ENCODE measurements around the gene MT1E. TPM values are rescaled to one million over a fixed set of nuclear protein-coding genes. Genes with fewer than 3 reads are reported as not detected.

MT1E gene
- total RNA-seq, 1 experiment from 2014 or later = 383 TPM

DNA sequence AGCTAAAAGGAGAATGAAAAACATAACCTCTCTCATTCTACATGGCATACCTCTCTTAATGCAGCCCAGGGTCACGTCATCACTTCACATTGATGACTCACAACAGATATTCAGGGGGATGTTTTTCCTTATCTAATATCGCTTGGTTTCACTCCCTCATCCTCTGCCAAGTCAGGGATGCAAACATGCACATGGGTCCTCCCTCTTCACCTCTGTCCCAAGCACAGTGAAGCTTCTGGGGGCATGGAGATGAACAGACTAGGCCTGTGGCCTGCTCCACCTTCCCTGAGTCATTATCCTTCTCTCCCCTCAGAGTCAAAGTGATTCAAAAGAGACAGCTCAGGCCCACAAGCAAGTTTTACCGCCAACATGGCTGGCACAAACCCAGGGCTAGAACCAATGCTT, 19.5 kb upstream of the MT1E start:
- TF ChIP-seq, protein P1, sequence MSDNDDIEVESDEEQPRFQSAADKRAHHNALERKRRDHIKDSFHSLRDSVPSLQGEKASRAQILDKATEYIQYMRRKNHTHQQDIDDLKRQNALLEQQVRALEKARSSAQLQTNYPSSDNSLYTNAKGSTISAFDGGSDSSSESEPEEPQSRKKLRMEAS (IDR thresholded peaks at IDR 0.05) = no peak
- peak; percentile 59 for TF ChIP-seq ZFX (IDR thresholded peaks at IDR 0.05)
- ChIA-PET CTCF (interaction anchor here (1.0 to 5.3 kb wide), 5 partner anchors 19 to 183 kb away, joined by 3 to 65 read pairs (median 4); partner anchors contain the start of gene MT1E), RAD21 (ENCODE audit: low non-redundant PET in 1 of 2, low total read pairs in 2 of 2, uncharacterized antibody in 2 of 2, unreplicated experiment in 2 of 2) (interaction anchor here (1.2 to 2.0 kb wide), 4 partner anchors 19 to 96 kb away, joined by 3 to 7 read pairs (median 5); partner anchors contain the start of gene MT1E (in 2 of the 2)), POLR2A (interaction anchor here (3.9 to 16.1 kb wide), 2 partner anchors 19 to 95 kb away, joined by 14 to 344 read pairs; partner anchors contain the start of gene MT1E)
- H4K20me1 ChIP-seq (ENCODE audit: insufficient read depth) = no peaks in the 10 kb centered on the region
- H3K27ac ChIP-seq (ENCODE audit: low read depth, low read length) = peak overlapping the region; percentile 96
- H2AFZ ChIP-seq (ENCODE audit: low read depth, low read length, poor library complexity, severe bottlenecking) = no peak overlapping the region
- H3K9me2 ChIP-seq (ENCODE audit: insufficient read depth) = no peaks in the 10 kb centered on the region
- peak overlapping the region; percentile 91 for H3K9ac ChIP-seq (ENCODE audit: low read length)
- DNase-seq (ENCODE audit: low read depth, low spot score) (peak; percentile 48), ATAC-seq (no peak)
- H3K4me1 ChIP-seq (ENCODE audit: control insufficient read depth in 1 of 2, insufficient read depth in 2 of 2, low read length in 2 of 2) = peaks cover 48 to 65% of the 10 kb centered on the region in 2 experiments
- H3K36me3 ChIP-seq (ENCODE audit: control insufficient read depth in 1 of 2, insufficient read depth in 2 of 2, low read length in 2 of 2) = no peaks in the 10 kb centered on the region
- no TSS peak for BruUV-seq (replicated peaks)
- H3K27me3 ChIP-seq (ENCODE audit: insufficient read depth, low read length) = no peaks in the 10 kb centered on the region
- H3K9me3 ChIP-seq (ENCODE audit: control insufficient read depth in 1 of 2, insufficient read depth in 1 of 2, low read depth in 1 of 2, low read length in 2 of 2) = no peaks in the 10 kb centered on the region
- H3K4me2 ChIP-seq (ENCODE audit: low read length) = peak overlapping the region; percentile 95
- intact Hi-C loops (cut with micrococcal nuclease) = loop anchor here (2.0 kb wide), 1 partner anchor 49 kb away; no protein-coding TSS in a partner anchor
- H3K79me2 ChIP-seq (ENCODE audit: insufficient read depth, low read length) = peaks cover 14% of the 10 kb centered on the region
- peak overlapping the region in 1 of 2 experiments; percentile 85; a peak in 2 of 4 replicates for H3K4me3 ChIP-seq (replicated peaks in 1 of 2; ENCODE audit: low read depth in 1 of 2, low read length in 2 of 2)

DNA sequence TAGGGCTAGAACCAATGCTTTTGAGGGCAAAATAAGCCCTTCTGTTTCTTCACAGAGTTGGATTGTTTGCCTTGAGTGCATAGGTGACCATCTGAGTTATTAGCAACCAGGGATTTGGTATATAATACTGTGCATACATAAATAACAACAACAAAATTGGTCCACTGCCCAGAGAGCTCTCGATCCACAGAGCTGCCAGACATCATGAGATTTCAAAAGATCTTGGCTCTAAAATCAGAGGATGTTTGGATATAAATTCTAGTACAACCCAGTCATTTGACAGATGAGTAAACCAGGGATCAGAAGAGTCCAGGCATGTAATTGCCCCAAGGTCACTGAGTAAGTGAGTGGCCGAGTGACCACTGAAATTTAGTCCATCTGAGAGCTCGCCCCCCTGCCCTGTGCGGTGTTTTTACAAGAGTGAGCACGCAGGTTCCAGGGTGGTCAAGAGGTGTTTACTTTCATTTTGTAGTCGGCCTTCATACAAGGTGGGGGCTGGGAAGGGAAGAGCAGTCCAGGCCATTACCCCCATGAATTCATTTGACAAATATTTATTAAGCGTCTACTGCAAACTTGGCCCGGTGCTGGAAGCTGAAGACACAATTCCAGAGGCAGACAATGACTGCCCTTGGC, 19.0 kb upstream of the MT1E start:
- intact Hi-C loops (cut with micrococcal nuclease) = loop anchor here (2.0 kb wide), 1 partner anchor 48 kb away; no protein-coding TSS in a partner anchor
- DNase-seq (ENCODE audit: low read depth, low spot score) (peak; percentile 63), ATAC-seq (peak; percentile 17)
- Histone ChIP-seq H3K9me3 (ENCODE audit: control insufficient read depth in 1 of 2, insufficient read depth in 1 of 2, low read depth in 1 of 2, low read length in 2 of 2) (no peaks in the 10 kb centered on the region), H3K4me3 (replicated peaks in 1 of 2; ENCODE audit: low read depth in 1 of 2, low read length in 2 of 2) (peak overlapping the region; percentile 63 to 85), H3K4me2 (ENCODE audit: low read length) (peak overlapping the region; percentile 95), H3K27ac (ENCODE audit: low read depth, low read length) (peak overlapping the region; percentile 96), H3K9ac (ENCODE audit: low read length) (peak overlapping the region; percentile 91), H3K27me3 (ENCODE audit: insufficient read depth, low read length) (no peaks in the 10 kb centered on the region), H3K79me2 (ENCODE audit: insufficient read depth, low read length) (peaks cover 14% of the 10 kb centered on the region), H2AFZ (ENCODE audit: low read depth, low read length, poor library complexity, severe bottlenecking) (no peak overlapping the region), H3K9me2 (ENCODE audit: insufficient read depth) (no peaks in the 10 kb centered on the region), H4K20me1 (ENCODE audit: insufficient read depth) (no peaks in the 10 kb centered on the region), H3K4me1 (ENCODE audit: control insufficient read depth in 1 of 2, insufficient read depth in 2 of 2, low read length in 2 of 2) (peaks cover 53 to 70% of the 10 kb centered on the region in 2 experiments), H3K36me3 (ENCODE audit: control insufficient read depth in 1 of 2, insufficient read depth in 2 of 2, low read length in 2 of 2) (no peaks in the 10 kb centered on the region)
- no TSS peak for BruUV-seq (replicated peaks)
- ChIA-PET RAD21 (ENCODE audit: low non-redundant PET in 1 of 2, low total read pairs in 2 of 2, uncharacterized antibody in 2 of 2, unreplicated experiment in 2 of 2) (interaction anchor here (1.2 to 2.0 kb wide), 3 partner anchors 19 to 95 kb away, joined by 4 to 7 read pairs (median 6); partner anchors contain the start of gene MT1E (in 2 of the 2)), POLR2A (interaction anchor here (0.8 to 16.1 kb wide), 4 partner anchors 11 to 95 kb away, joined by 3 to 344 read pairs (median 10); partner anchors contain the start of gene MT1E), CTCF (interaction anchor here (1.0 to 5.3 kb wide), 5 partner anchors 19 to 183 kb away, joined by 3 to 65 read pairs (median 4); partner anchors contain the start of gene MT1E)
- TF ChIP-seq FOSL1 (IDR thresholded peaks at IDR 0.05; ENCODE audit: low read depth) = no peak
- peak; percentile 47 for TF ChIP-seq TCF7L2 (IDR thresholded peaks at IDR 0.05; ENCODE audit: borderline replicate concordance, extremely low read depth, insufficient read depth, insufficient read length)
- peak; percentile 43 for TF ChIP-seq POLR2A (IDR thresholded peaks at IDR 0.05; ENCODE audit: borderline replicate concordance, extremely low read depth, insufficient read depth, insufficient read length)
